Neuronal stem cell (in vitro differentiated cells): ENCODE measurements around the gene GAB1.

ENCODE experiments used
- DNase-seq: peaks from one replicate; pipeline ENCODE4 v3.0.0-alpha.2; 2013; ENCODE audit warnings: low spot score
- H2AFZ ChIP-seq: one replicate; pipeline ENCODE4 v1.6.1; 2013; ENCODE audit warnings: mild to moderate bottlenecking, low read length, inconsistent platforms
- H2AK5ac ChIP-seq: 2 replicates; pipeline ENCODE4 v1.6.1; 2013; ENCODE audit warnings: low read depth, mild to moderate bottlenecking, inconsistent platforms, low read length, moderate library complexity, mixed read lengths
- H2BK120ac ChIP-seq: 2 replicates; pipeline ENCODE4 v1.6.1; 2013; ENCODE audit warnings: low read depth, mild to moderate bottlenecking, inconsistent platforms, low read length, moderate library complexity, mixed read lengths
- H2BK12ac ChIP-seq: one replicate; pipeline ENCODE4 v1.6.1; 2013; ENCODE audit warnings: low read length, inconsistent platforms
- H2BK15ac ChIP-seq: 2 replicates; pipeline ENCODE4 v1.6.1; 2013; ENCODE audit warnings: mild to moderate bottlenecking, low read length, inconsistent platforms, mixed read lengths
- H2BK5ac ChIP-seq: one replicate; pipeline ENCODE4 v1.6.1; 2013; ENCODE audit warnings: inconsistent platforms, mild to moderate bottlenecking, low read length, moderate library complexity
- H3K14ac ChIP-seq: one replicate; pipeline ENCODE4 v1.6.1; 2013; ENCODE audit warnings: low read length, inconsistent platforms
- H3K18ac ChIP-seq: 2 replicates; pipeline ENCODE4 v1.6.1; 2013; ENCODE audit warnings: low read length, inconsistent platforms
- H3K23ac ChIP-seq: 2 replicates; pipeline ENCODE4 v1.6.1; 2013; ENCODE audit warnings: low read depth, mild to moderate bottlenecking, mixed read lengths, low read length, inconsistent platforms; ENCODE audit not compliant: poor library complexity
- H3K27ac ChIP-seq: replicated peaks from 3 replicates; pipeline ENCODE4 v1.5.1; 2013; ENCODE audit warnings: low read length, inconsistent platforms
- H3K27me3 ChIP-seq, 3 experiments: 2 replicates each; pipeline ENCODE4 v1.6.1; 2013; ENCODE audit warnings: low read length in 3 of 3, mild to moderate bottlenecking in 2 of 3, inconsistent platforms in 1 of 3, low read depth in 1 of 3, mixed read lengths in 1 of 3, moderate library complexity in 1 of 3; ENCODE audit not compliant: control insufficient read depth in 3 of 3, insufficient read depth in 3 of 3
- H3K36me3 ChIP-seq, 2 donors: replicated peaks in 1 of 2; 2 replicates each; pipeline ENCODE4 v1.6.1; 2013; ENCODE audit warnings: low read length in 2 of 2; ENCODE audit not compliant: control insufficient read depth in 2 of 2, insufficient read depth in 2 of 2
- H3K4ac ChIP-seq: 2 replicates; pipeline ENCODE4 v1.6.1; 2013; ENCODE audit warnings: inconsistent platforms, mild to moderate bottlenecking, low read length, moderate library complexity
- H3K4me1 ChIP-seq, 2 donors: 1 replicate in 1 of 2; 2 replicates in 1 of 2; pipeline ENCODE4 v1.6.1; 2013; ENCODE audit warnings: low read length in 2 of 2, low read depth in 1 of 2; ENCODE audit not compliant: control insufficient read depth in 2 of 2, insufficient read depth in 1 of 2
- H3K4me2 ChIP-seq: one replicate; pipeline ENCODE4 v1.6.1; 2013; ENCODE audit warnings: mild to moderate bottlenecking, low read length, inconsistent platforms; ENCODE audit not compliant: insufficient read depth, poor library complexity, severe bottlenecking
- H3K4me3 ChIP-seq, 2 donors: 2 replicates each; pipeline ENCODE4 v1.5.1; 2013; ENCODE audit warnings: low read length in 2 of 2, mild to moderate bottlenecking in 2 of 2, inconsistent platforms in 1 of 2, moderate library complexity in 1 of 2
- H3K79me1 ChIP-seq: one replicate; pipeline ENCODE4 v1.6.1; 2013; ENCODE audit warnings: low read depth, mild to moderate bottlenecking, inconsistent platforms, low read length, moderate library complexity
- H3K9ac ChIP-seq: one replicate; pipeline ENCODE4 v1.6.1; 2013; ENCODE audit warnings: mild to moderate bottlenecking, low read depth, low read length, inconsistent platforms; ENCODE audit not compliant: poor library complexity
- H3K9me3 ChIP-seq, 2 donors: replicated peaks in 1 of 2; 2 replicates each; pipeline versions ENCODE3 to v1.6.1; 2013; ENCODE audit warnings: low read length in 2 of 2, mild to moderate bottlenecking in 2 of 2, inconsistent platforms in 1 of 2, low read depth in 1 of 2, mixed read lengths in 1 of 2, moderate library complexity in 1 of 2; ENCODE audit not compliant: control insufficient read depth in 2 of 2, insufficient read depth in 1 of 2
- H4K8ac ChIP-seq: one replicate; pipeline ENCODE4 v1.6.1; 2013; ENCODE audit warnings: low read depth, mild to moderate bottlenecking, inconsistent platforms, low read length, moderate library complexity
- H4K91ac ChIP-seq: one replicate; pipeline ENCODE4 v1.6.1; 2013; ENCODE audit warnings: low read length, low read depth, mild to moderate bottlenecking, inconsistent platforms; ENCODE audit not compliant: poor library complexity
- WGBS, 2 donors: extraction: QIAGEN DNeasy Blood & Tissue Kit; methylation state at CpG; one replicate each; pipeline ENCODE4 v1.1.7; 2013; ENCODE audit warnings: missing lambda C conversion rate in 2 of 2, mixed read lengths in 1 of 2; ENCODE audit not compliant: insufficient read length in 2 of 2, insufficient replicate concordance in 1 of 2; ENCODE audit errors: extremely low coverage in 2 of 2; 5-methylcytosine and 5-hydroxymethylcytosine counted together

Gene GAB1

GRCh38 chr4:143345356-143345755 lies 8.7 kb downstream of the GAB1 start:
- no peak overlapping the region for H3K14ac ChIP-seq
- no peak overlapping the region for H2BK12ac ChIP-seq
- H2AK5ac ChIP-seq, result no peak overlapping the region
- peaks cover 0 to 4% of the 10 kb centered on the region in 2 donors for H3K9me3 ChIP-seq
- no peak overlapping the region for H3K18ac ChIP-seq
- H3K4me2 ChIP-seq, result no peak overlapping the region
- no peaks in the 10 kb centered on the region for H3K79me1 ChIP-seq
- peaks cover 3 to 4% of the 10 kb centered on the region in 2 donors for H3K4me1 ChIP-seq
- no peak overlapping the region for H3K9ac ChIP-seq
- DNase-seq, result no peak
- H4K8ac ChIP-seq, result no peak overlapping the region
- H2AFZ ChIP-seq, result no peak overlapping the region
- H3K36me3 ChIP-seq, result no peaks in the 10 kb centered on the region
- no peak overlapping the region for H2BK120ac ChIP-seq
- H2BK5ac ChIP-seq, result no peak overlapping the region
- H2BK15ac ChIP-seq, result no peak overlapping the region
- no peak overlapping the region for H3K23ac ChIP-seq
- H3K27me3 ChIP-seq, result no peaks in the 10 kb centered on the region
- no peak overlapping the region for H3K4ac ChIP-seq
- no peak overlapping the region for H4K91ac ChIP-seq
- H3K4me3 ChIP-seq, result no peak overlapping the region
- WGBS, 2 donors, result no CpG with 5 or more reads among the region's 1 CpG
- no peak overlapping the region for H3K27ac ChIP-seq

GRCh38 chr4:143346206-143346605 lies 9.5 kb downstream of the GAB1 start:
- no peak for DNase-seq

GRCh38 chr4:143347484-143348111 lies 10.9 kb downstream of the GAB1 start:
- Histone ChIP-seq H3K4me1 (peaks cover 3 to 4% of the 10 kb centered on the region in 2 donors), H3K4ac (no peak overlapping the region), H3K9ac (no peak overlapping the region), H3K18ac (no peak overlapping the region), H3K4me3 (no peak overlapping the region), H2BK120ac (no peak overlapping the region), H2AFZ (no peak overlapping the region), H2BK12ac (no peak overlapping the region), H4K8ac (no peak overlapping the region), H2AK5ac (no peak overlapping the region), H4K91ac (no peak overlapping the region), H2BK15ac (no peak overlapping the region), H3K27me3 (no peaks in the 10 kb centered on the region), H3K79me1 (no peaks in the 10 kb centered on the region), H3K23ac (no peak overlapping the region), H3K9me3 (no peaks in the 10 kb centered on the region), H3K27ac (no peak overlapping the region), H3K4me2 (no peak overlapping the region), H2BK5ac (no peak overlapping the region), H3K36me3 (no peaks in the 10 kb centered on the region), H3K14ac (no peak overlapping the region)
- no peak for DNase-seq
- WGBS, 2 donors, result no CpG with 5 or more reads among the region's 2 CpGs

More at GRCh38 chr4:143346206-143346605, 9.5 kb downstream of the GAB1 start:
- H2AK5ac ChIP-seq, result no peak overlapping the region
- H3K4me2 ChIP-seq, result no peak overlapping the region
- H3K4me1 ChIP-seq, result peaks cover 3 to 4% of the 10 kb centered on the region in 2 donors
- H4K8ac ChIP-seq, result no peak overlapping the region
- no peak overlapping the region for H3K18ac ChIP-seq
- H2BK5ac ChIP-seq, result no peak overlapping the region
- no peaks in the 10 kb centered on the region for H3K27me3 ChIP-seq
- H4K91ac ChIP-seq, result no peak overlapping the region
- no peak overlapping the region for H3K23ac ChIP-seq
- H3K4ac ChIP-seq, result no peak overlapping the region
- no peak overlapping the region for H2BK12ac ChIP-seq
- H3K36me3 ChIP-seq, result no peaks in the 10 kb centered on the region
- H2AFZ ChIP-seq, result no peak overlapping the region
- no peak overlapping the region for H3K14ac ChIP-seq
- WGBS, 2 donors, result no CpG with 5 or more reads among the region's 2 CpGs
- H3K9ac ChIP-seq, result no peak overlapping the region
- no peak overlapping the region for H3K27ac ChIP-seq
- H3K9me3 ChIP-seq, result peaks cover 0 to 4% of the 10 kb centered on the region in 2 donors
- no peak overlapping the region for H2BK120ac ChIP-seq
- no peak overlapping the region for H2BK15ac ChIP-seq
- no peaks in the 10 kb centered on the region for H3K79me1 ChIP-seq
- H3K4me3 ChIP-seq, result no peak overlapping the region

GRCh38 chr4:143348233-143349077 lies 11.8 kb downstream of the GAB1 start:
- H3K14ac ChIP-seq, result no peak overlapping the region
- no peak overlapping the region for H3K9ac ChIP-seq
- no peak overlapping the region for H3K18ac ChIP-seq
- H4K91ac ChIP-seq, result no peak overlapping the region
- no peaks in the 10 kb centered on the region for H3K9me3 ChIP-seq
- H3K4me2 ChIP-seq, result no peak overlapping the region
- no peak overlapping the region for H2BK12ac ChIP-seq
- H3K4me1 ChIP-seq, result peaks cover 3 to 4% of the 10 kb centered on the region in 2 donors
- no peak for DNase-seq
- no peak overlapping the region for H2AFZ ChIP-seq
- H3K4me3 ChIP-seq, result no peak overlapping the region
- no peaks in the 10 kb centered on the region for H3K36me3 ChIP-seq
- H2BK5ac ChIP-seq, result no peak overlapping the region
- no peaks in the 10 kb centered on the region for H3K27me3 ChIP-seq
- H3K23ac ChIP-seq, result no peak overlapping the region
- H3K27ac ChIP-seq, result no peak overlapping the region
- no peaks in the 10 kb centered on the region for H3K79me1 ChIP-seq
- H2BK120ac ChIP-seq, result no peak overlapping the region
- WGBS, 2 donors, result no CpG with 5 or more reads among the region's 7 CpGs
- H2AK5ac ChIP-seq, result no peak overlapping the region
- no peak overlapping the region for H3K4ac ChIP-seq
- H2BK15ac ChIP-seq, result no peak overlapping the region
- no peak overlapping the region for H4K8ac ChIP-seq
